Thoracic aorta (tissue), 2 donors: Measurements from ENCODE around the gene SUN3. TPM values are rescaled to one million over a fixed set of nuclear protein-coding genes. Genes with fewer than 3 reads are reported as not detected.

ENCODE experiments used
- ATAC-seq: fragments of 150-250 bp; one replicate; pipeline ENCODE4 v1.8.0; 2017; ENCODE audit warnings: low read depth; ENCODE audit not compliant: insufficient number of reproducible peaks, low FRiP score
- DNase-seq: peaks from one replicate; pipeline ENCODE4 v3.0.0-alpha.2; 2020; ENCODE audit warnings: low spot score
- H3K27ac ChIP-seq, 2 donors: fragments of 200-600 bp; sonication (generic); 1 replicate in 1 of 2; 2 replicates in 1 of 2; pipeline ENCODE4 v1.5.1; 2016; ENCODE audit warnings: mild to moderate bottlenecking in 2 of 2, moderate library complexity in 2 of 2
- H3K27me3 ChIP-seq: fragments of 200-600 bp; sonication (generic); replicated peaks from 2 replicates; pipeline ENCODE4 v1.6.0; 2016; ENCODE audit warnings: mild to moderate bottlenecking; ENCODE audit not compliant: insufficient read depth
- H3K36me3 ChIP-seq: fragments of 200-600 bp; sonication (generic); one replicate; pipeline ENCODE4 v1.5.1; 2016
- H3K4me1 ChIP-seq, 2 donors: fragments of 200-600 bp; sonication (generic); 1 replicate in 1 of 2; 2 replicates in 1 of 2; pipeline versions ENCODE4 v1.5.1 to v1.6.0; 2016; ENCODE audit warnings: low read depth in 2 of 2, mild to moderate bottlenecking in 1 of 2; ENCODE audit not compliant: control insufficient read depth in 1 of 2
- H3K4me3 ChIP-seq: fragments of 200-600 bp; sonication (generic); 2 replicates; pipeline ENCODE4 v1.5.1; 2016; ENCODE audit warnings: mild to moderate bottlenecking
- H3K9me3 ChIP-seq: fragments of 200-600 bp; sonication (generic); 2 replicates; pipeline ENCODE4 v1.5.1; 2016
- total RNA-seq, 2 donors: library from RNA; depleted of rRNA; stranded (reverse); fragments of >200 nt; gene quantifications; one replicate each; pipeline versions ENCODE4 v1.1.0 to v1.2.3, GENCODE V29; 2016
- TF ChIP-seq, protein P1 (sequence below): fragments of 200-600 bp; sonication (generic); IDR thresholded peaks from one replicate; pipeline ENCODE4 v1.5.1; 2019; ENCODE audit warnings: antibody characterized with exemption

Gene SUN3
- total RNA-seq, 2 donors from 2014 or later: not detected

GRCh38 chr7:48063985-48064384 is 35.1 kb upstream of the SUN3 start:
- Histone ChIP-seq H3K27me3 (no peaks in the 10 kb centered on the region), H3K9me3 (peaks cover 3% of the 10 kb centered on the region), H3K36me3 (no peaks in the 10 kb centered on the region), H3K4me3 (no peak overlapping the region), H3K4me1 (no peaks in the 10 kb centered on the region), H3K27ac (no peak overlapping the region)
- DNase-seq: no peak
- TF ChIP-seq, protein P1, sequence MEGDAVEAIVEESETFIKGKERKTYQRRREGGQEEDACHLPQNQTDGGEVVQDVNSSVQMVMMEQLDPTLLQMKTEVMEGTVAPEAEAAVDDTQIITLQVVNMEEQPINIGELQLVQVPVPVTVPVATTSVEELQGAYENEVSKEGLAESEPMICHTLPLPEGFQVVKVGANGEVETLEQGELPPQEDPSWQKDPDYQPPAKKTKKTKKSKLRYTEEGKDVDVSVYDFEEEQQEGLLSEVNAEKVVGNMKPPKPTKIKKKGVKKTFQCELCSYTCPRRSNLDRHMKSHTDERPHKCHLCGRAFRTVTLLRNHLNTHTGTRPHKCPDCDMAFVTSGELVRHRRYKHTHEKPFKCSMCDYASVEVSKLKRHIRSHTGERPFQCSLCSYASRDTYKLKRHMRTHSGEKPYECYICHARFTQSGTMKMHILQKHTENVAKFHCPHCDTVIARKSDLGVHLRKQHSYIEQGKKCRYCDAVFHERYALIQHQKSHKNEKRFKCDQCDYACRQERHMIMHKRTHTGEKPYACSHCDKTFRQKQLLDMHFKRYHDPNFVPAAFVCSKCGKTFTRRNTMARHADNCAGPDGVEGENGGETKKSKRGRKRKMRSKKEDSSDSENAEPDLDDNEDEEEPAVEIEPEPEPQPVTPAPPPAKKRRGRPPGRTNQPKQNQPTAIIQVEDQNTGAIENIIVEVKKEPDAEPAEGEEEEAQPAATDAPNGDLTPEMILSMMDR: no peak
- ATAC-seq: no peak

GRCh38 chr7:48059706-48060105 is 30.8 kb upstream of the SUN3 start:
- Histone ChIP-seq H3K9me3 (peaks cover 3% of the 10 kb centered on the region), H3K27me3 (no peaks in the 10 kb centered on the region), H3K36me3 (no peaks in the 10 kb centered on the region), H3K4me3 (no peak overlapping the region), H3K4me1 (no peaks in the 10 kb centered on the region), H3K27ac (no peak overlapping the region)
- DNase-seq: no peak
- ATAC-seq: no peak
- TF ChIP-seq, protein P1: no peak

GRCh38 chr7:48058990-48059389 is 30.1 kb upstream of the SUN3 start:
- Histone ChIP-seq H3K27ac (no peak overlapping the region), H3K27me3 (no peaks in the 10 kb centered on the region), H3K4me3 (no peak overlapping the region), H3K4me1 (no peaks in the 10 kb centered on the region), H3K36me3 (no peaks in the 10 kb centered on the region), H3K9me3 (no peaks in the 10 kb centered on the region)
- no peak for DNase-seq
- ATAC-seq: no peak
- TF ChIP-seq, protein P1: no peak

GRCh38 chr7:48053736-48054135 is 24.8 kb upstream of the SUN3 start:
- H3K36me3 ChIP-seq: no peaks in the 10 kb centered on the region
- DNase-seq (no peak), ATAC-seq (no peak)
- H3K9me3 ChIP-seq: no peaks in the 10 kb centered on the region
- no peaks in the 10 kb centered on the region for H3K27me3 ChIP-seq
- H3K4me3 ChIP-seq: no peak overlapping the region
- TF ChIP-seq, protein P1: no peak
- no peaks in the 10 kb centered on the region for H3K4me1 ChIP-seq
- H3K27ac ChIP-seq: no peak overlapping the region

GRCh38 chr7:48052748-48053147 is 23.8 kb upstream of the SUN3 start:
- Histone ChIP-seq H3K9me3 (no peaks in the 10 kb centered on the region), H3K4me1 (no peaks in the 10 kb centered on the region), H3K4me3 (no peak overlapping the region), H3K36me3 (no peaks in the 10 kb centered on the region), H3K27me3 (no peaks in the 10 kb centered on the region), H3K27ac (no peak overlapping the region)
- ATAC-seq (no peak), DNase-seq (no peak)
- TF ChIP-seq, protein P1: no peak
